ENCODE data around the gene IDH2. TPM values are rescaled to one million over a fixed set of nuclear protein-coding genes. Genes with fewer than 3 reads are reported as not detected.

The IDH2 gene
- total and polyA plus RNA-seq, 8 donors, result 53.6 to 128 (median 112) TPM

DNA sequence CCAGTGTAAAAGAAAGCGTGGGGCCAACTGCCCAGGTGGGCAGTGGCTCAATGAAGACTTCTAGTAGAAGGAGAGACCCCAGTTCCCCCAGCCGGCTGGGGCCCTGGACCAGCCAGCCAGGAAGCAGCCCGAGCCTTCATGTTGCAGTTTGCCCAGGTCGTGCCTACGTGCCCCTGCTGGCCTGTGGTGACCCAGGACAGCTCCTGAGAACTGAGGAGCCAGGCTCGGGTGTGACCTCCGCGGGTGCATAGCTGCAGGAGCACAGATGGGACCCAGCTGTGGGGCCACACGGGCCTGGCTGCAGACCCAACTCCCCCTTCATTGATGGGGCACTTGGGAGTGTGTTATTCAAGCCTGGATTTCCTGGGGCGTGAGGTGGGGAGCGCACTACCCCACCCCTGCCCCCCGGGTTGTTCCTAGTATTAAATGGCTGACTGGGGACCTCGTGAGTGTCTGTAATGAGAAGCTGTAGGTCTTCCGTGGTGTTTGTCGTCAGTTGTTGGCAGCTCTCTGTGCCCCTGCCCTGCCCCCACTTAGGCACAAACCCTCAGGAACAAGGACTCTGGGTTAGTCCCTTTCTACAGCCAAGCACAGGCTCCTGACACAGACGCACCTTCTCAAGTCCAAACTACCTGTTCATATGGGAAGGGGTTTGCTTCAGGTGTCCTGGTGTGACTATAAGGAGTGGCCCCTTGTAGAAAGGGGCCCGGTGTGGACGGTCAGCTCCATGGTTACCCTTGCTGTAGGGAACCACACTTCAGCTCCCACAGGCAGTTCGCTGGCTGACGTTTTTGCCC, 39.1 kb downstream of the IDH2 start:
- 36 to 40% methylated on average over 20 of the region's 20 CpGs for WGBS, 2 donors
- H3K4me1 ChIP-seq, result peaks cover 28 to 36% (median 30%) of the 10 kb centered on the region in 3 donors
- peak overlapping the region; percentile 63 to 85 (median 81) for H3K27ac ChIP-seq
- DNase-seq, result peak in 5 of 6 donors; percentile 59 to 83 (median 70)
- TF ChIP-seq, protein P1, sequence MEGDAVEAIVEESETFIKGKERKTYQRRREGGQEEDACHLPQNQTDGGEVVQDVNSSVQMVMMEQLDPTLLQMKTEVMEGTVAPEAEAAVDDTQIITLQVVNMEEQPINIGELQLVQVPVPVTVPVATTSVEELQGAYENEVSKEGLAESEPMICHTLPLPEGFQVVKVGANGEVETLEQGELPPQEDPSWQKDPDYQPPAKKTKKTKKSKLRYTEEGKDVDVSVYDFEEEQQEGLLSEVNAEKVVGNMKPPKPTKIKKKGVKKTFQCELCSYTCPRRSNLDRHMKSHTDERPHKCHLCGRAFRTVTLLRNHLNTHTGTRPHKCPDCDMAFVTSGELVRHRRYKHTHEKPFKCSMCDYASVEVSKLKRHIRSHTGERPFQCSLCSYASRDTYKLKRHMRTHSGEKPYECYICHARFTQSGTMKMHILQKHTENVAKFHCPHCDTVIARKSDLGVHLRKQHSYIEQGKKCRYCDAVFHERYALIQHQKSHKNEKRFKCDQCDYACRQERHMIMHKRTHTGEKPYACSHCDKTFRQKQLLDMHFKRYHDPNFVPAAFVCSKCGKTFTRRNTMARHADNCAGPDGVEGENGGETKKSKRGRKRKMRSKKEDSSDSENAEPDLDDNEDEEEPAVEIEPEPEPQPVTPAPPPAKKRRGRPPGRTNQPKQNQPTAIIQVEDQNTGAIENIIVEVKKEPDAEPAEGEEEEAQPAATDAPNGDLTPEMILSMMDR (IDR thresholded peaks at IDR 0.05), result no peak
- no peak overlapping the region for H3K4me3 ChIP-seq
- no peaks in the 10 kb centered on the region for H3K27me3 ChIP-seq
- peaks cover 0 to 9% (median 4%) of the 10 kb centered on the region in 3 donors for H3K36me3 ChIP-seq
- no peaks in the 10 kb centered on the region for H3K9me3 ChIP-seq
- ATAC-seq, result peak; percentile 8 to 30 (median 18)
- intact Hi-C loops (cut with DNase I), result no loop called here
- FAIRE-seq, result no peak

DNA sequence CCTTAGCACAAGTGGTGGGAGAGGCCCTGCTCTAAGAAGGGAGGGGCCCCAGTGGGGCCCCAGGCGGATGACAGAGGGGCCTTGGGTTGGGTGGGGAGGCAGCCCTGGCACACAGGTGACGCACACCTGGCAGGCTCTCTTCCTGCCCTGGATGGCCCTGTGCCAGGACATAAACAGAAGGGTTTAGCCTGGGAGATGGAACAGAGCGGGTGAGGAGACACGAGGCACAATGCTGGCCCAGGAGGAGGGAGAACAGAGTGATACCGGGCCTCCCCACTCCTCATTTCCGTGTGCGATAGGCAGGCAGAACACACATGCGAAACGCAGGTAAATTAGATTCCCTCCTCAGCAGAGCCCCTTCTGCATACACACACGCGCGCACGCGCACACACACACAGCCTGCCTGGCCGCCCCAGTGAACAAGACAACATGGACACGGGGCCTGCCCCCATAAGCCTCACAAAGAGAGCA, 39.8 kb downstream of the IDH2 start:
- Histone ChIP-seq H3K4me3 (no peak overlapping the region), H3K9me3 (no peaks in the 10 kb centered on the region), H3K27me3 (no peaks in the 10 kb centered on the region), H3K36me3 (peaks cover 0 to 2% (median 0%) of the 10 kb centered on the region in 3 donors), H3K4me1 (peaks cover 28 to 36% (median 30%) of the 10 kb centered on the region in 3 donors), H3K27ac (peak overlapping the region; percentile 63 to 85 (median 81))
- DNase-seq, result peak; percentile 78 to 94 (median 92)
- ATAC-seq, result peak; percentile 56 to 77 (median 76)
- TF ChIP-seq, protein P1 (IDR thresholded peaks at IDR 0.05), result no peak
- 23 to 37% methylated on average over 16 of the region's 16 CpGs for WGBS, 2 donors
- FAIRE-seq, result no peak
- intact Hi-C loops (cut with DNase I), result no loop called here

DNA sequence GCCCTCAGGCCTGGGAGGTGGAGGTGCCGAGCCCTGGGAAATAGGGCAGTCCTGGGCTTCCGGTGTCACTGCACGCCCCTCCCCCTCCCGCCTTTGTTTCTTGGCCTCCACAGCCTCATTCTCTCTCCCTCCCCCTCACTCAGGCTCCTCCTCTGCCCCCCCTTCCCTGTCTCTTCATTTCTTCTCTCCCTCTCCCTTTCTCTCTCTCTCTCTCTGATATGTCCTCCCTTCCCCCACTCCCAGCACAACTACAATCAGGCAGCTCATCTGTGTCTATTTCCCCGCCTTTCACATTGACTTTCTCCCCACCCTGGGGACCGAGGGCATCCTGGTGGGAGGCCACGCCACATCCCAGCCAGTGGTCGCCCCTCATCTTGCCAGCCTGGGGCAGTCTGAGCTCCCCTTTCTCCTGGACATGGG, 40.2 kb downstream of the IDH2 start:
- ATAC-seq (peak; percentile 57 to 70 (median 62)), DNase-seq (peak in 5 of 6 donors; percentile 80 to 88 (median 84)), FAIRE-seq (no peak)
- intact Hi-C loops (cut with DNase I), result no loop called here
- Histone ChIP-seq H3K4me1 (peaks cover 28 to 36% (median 30%) of the 10 kb centered on the region in 3 donors), H3K4me3 (no peak overlapping the region), H3K27me3 (no peaks in the 10 kb centered on the region), H3K9me3 (no peaks in the 10 kb centered on the region), H3K36me3 (no peaks in the 10 kb centered on the region), H3K27ac (peak overlapping the region; percentile 63 to 85 (median 81))
- WGBS, 2 donors, result 27 to 30% methylated on average over 6 to 8 of the region's 8 CpGs
- TF ChIP-seq, protein P1 (IDR thresholded peaks at IDR 0.05), result no peak

DNA sequence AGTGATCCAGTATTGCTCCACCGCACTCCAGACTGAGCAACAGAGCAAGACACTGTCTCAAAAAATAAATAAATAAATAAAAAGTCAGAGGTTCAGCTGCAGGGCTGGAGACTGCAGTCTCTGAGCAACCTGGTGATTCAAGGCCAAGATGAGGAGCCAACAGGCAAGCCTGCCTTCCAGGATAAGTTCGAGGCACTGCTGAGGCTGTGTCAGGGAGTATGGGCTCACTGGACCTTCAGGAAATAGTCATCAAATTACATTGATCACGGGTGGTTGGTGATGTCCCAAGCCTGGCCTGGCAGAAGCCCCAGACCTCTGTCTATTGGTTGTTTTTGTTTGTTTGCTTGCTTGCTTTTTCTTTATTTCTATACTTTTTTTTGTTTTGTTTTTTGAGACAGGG, 41.5 kb downstream of the IDH2 start:
- H3K4me1 ChIP-seq, result peaks cover 28 to 30% (median 30%) of the 10 kb centered on the region in 3 donors

More for the DNA sequence above, 41.5 kb downstream of the IDH2 start:
- Histone ChIP-seq H3K9me3 (no peaks in the 10 kb centered on the region), H3K27ac (peak overlapping the region in 3 of 4 donors; percentile 78 to 85 (median 84)), H3K4me3 (no peak overlapping the region), H3K27me3 (no peaks in the 10 kb centered on the region), H3K36me3 (no peaks in the 10 kb centered on the region)
- FAIRE-seq, result no peak
- intact Hi-C loops (cut with DNase I), result no loop called here
- 46 to 47% methylated on average over 3 of the region's 3 CpGs for WGBS, 2 donors
- TF ChIP-seq, protein P1 (IDR thresholded peaks at IDR 0.05), result no peak
- DNase-seq, result no peak
- no peak for ATAC-seq

Measured in pancreas (tissue), 10 donors.